HCT116 (cell line): ENCODE results near the gene APLP1.

Experiments
- CEBPB ChIP-seq: IDR thresholded peaks from 2 replicates; pipeline ENCODE4 v1.6.1; 2012; ENCODE audit warnings: low read depth
- CTCF ChIP-seq, 3 experiments: fragments of 200-600 bp in 1 of 3; sonication (generic) in 1 of 3; IDR thresholded peaks in 2 of 3; conservative IDR thresholded peaks in 1 of 3; 2 replicates each; pipeline ENCODE4 v1.5.1; 2012 to 2017; ENCODE audit warnings: low read depth in 2 of 3, low read length in 2 of 3, antibody characterized with exemption in 1 of 3, borderline replicate concordance in 1 of 3, control low read depth in 1 of 3, mild to moderate bottlenecking in 1 of 3, mixed read lengths in 1 of 3, mixed run types in 1 of 3, moderate library complexity in 1 of 3; ENCODE audit not compliant: insufficient read depth in 1 of 3
- EZH2 ChIP-seq: fragments of 200-600 bp; sonication (generic); IDR thresholded peaks from 2 replicates; pipeline ENCODE4 v1.6.1; 2017; ENCODE audit warnings: antibody characterized with exemption, mixed run types
- JUND ChIP-seq: IDR thresholded peaks from 2 replicates; pipeline ENCODE4 v1.6.1; 2012
- RAD21 ChIP-seq: IDR thresholded peaks from 2 replicates; pipeline ENCODE4 v1.6.1; 2012; ENCODE audit warnings: low read depth, mild to moderate bottlenecking
- SRF ChIP-seq: IDR thresholded peaks from 2 replicates; pipeline ENCODE4 v1.6.1; 2012; ENCODE audit warnings: low read depth
- ZNF274 ChIP-seq: fragments of 200-500 bp; sonication (Bioruptor generic); IDR thresholded peaks from 2 replicates; pipeline ENCODE4 v1.6.1; 2014; ENCODE audit warnings: mild to moderate bottlenecking, low read depth, low read length, inconsistent platforms

- TF ChIP-seq SRF: no peak
- TF ChIP-seq RAD21: no peak
- no peak for TF ChIP-seq ZNF274
- TF ChIP-seq CTCF (IDR thresholded peaks at IDR 0.05 in 2 of 3, conservative IDR thresholded peaks at IDR 0.05 in 1 of 3; ENCODE audit: borderline replicate concordance in 1 of 3, insufficient read depth in 1 of 3, low read depth in 2 of 3, low read length in 2 of 3): no peak
- TF ChIP-seq JUND: no peak
- no peak for TF ChIP-seq EZH2
- no peak for TF ChIP-seq CEBPB
Measured at GRCh38 chr19:35822579-35822978, 45.8 kb upstream of the APLP1 start.
